ENCODE measurements around the gene SHISA5. TPM values are rescaled to one million over a fixed set of nuclear protein-coding genes. Genes with fewer than 3 reads are reported as not detected.
A peak's percentile ranks its signal among the peaks of the same experiment; 100 is the strongest.
"Not testable (repeated sequence)": the region's sequence is repeated elsewhere in the genome, so short reads cannot be mapped to it uniquely, and the experiment has no call there.

The SHISA5 gene
- total RNA-seq, 1 experiment from 2014 or later, result 104 TPM

DNA sequence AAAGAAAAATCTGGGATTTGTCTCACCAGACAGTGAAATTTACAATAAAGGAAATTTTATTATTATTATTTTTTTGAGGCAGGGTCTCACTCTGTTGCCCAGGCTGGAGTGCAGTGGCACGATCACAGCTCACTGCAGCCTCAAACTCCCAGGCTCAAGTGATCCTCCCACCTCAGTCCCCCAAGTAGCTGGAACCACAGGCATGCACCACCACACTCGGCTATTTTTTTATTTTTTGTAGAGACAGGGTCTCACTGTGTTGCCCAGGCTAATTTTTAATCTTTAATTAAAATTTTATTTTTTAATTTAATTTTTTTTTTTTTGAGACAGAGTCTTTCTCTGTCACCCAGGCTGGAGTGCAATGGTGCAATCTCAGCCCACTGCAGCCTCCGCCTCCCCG, 29.9 kb downstream of the SHISA5 start:
- H3K9me2 ChIP-seq (ENCODE audit: insufficient read depth); DNase-seq (ENCODE audit: low read depth, low spot score); H3K9me3 ChIP-seq (ENCODE audit: control insufficient read depth in 1 of 2, insufficient read depth in 1 of 2, low read depth in 1 of 2, low read length in 2 of 2); H4K20me1 ChIP-seq (ENCODE audit: insufficient read depth); H2AFZ ChIP-seq (ENCODE audit: low read depth, low read length, poor library complexity, severe bottlenecking); H3K9ac ChIP-seq (ENCODE audit: low read length); intact Hi-C loops (cut with micrococcal nuclease); H3K36me3 ChIP-seq (ENCODE audit: control insufficient read depth in 1 of 2, insufficient read depth in 2 of 2, low read length in 2 of 2); H3K27me3 ChIP-seq (ENCODE audit: insufficient read depth, low read length); BruUV-seq (replicated peaks); ATAC-seq; H3K4me3 ChIP-seq (replicated peaks in 1 of 2; ENCODE audit: low read depth in 1 of 2, low read length in 2 of 2): not testable (repeated sequence)
- 0 out of 2 replicates have a peak overlapping the region, but pooled peaks have one; percentile 79 for H3K4me2 ChIP-seq (ENCODE audit: low read length)
- peaks cover 20 to 29% of the 10 kb centered on the region in 2 experiments; a peak in 3 of 4 replicates for H3K4me1 ChIP-seq (ENCODE audit: control insufficient read depth in 1 of 2, insufficient read depth in 2 of 2, low read length in 2 of 2)
- ChIA-PET CTCF (interaction anchor here (0.7 to 2.2 kb wide), 7 partner anchors 8 to 161 kb away, joined by 3 to 7 read pairs (median 4); partner anchors contain the start of gene SLC26A6), RAD21 (ENCODE audit: low non-redundant PET in 1 of 2, low total read pairs in 2 of 2, uncharacterized antibody in 2 of 2, unreplicated experiment in 2 of 2) (interaction anchor here in 1 of 2 experiments (1.0 to 1.1 kb wide), 2 partner anchors 31 to 83 kb away, joined by 3 read pairs; partner anchors contain the start of gene PFKFB4), POLR2A (interaction anchor here (0.7 to 1.8 kb wide), 4 partner anchors 14 to 244 kb away, joined by 3 to 10 read pairs (median 3); partner anchors contain the start of gene PFKFB4)
- peak overlapping the region; percentile 73; the same call in 1 of the 2 replicates for H3K27ac ChIP-seq (ENCODE audit: low read depth, low read length)
- peaks cover 34% of the 10 kb centered on the region for H3K79me2 ChIP-seq (ENCODE audit: insufficient read depth, low read length)

DNA sequence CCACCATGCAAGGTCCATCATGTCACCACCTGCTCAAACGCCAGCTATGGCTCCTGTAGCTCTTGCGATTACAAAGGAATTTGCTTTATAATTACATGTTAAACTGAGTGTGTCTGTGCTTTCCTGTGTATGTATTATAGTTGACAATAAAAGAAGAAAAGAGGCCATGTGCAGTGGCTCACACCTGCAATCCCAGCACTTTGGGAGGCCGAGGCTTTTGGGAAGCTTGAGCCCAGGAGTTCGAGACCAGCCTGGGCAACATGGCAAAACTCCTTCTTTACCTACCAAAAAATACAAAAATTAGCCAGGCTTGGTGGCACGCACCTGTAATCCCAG, 30.4 kb downstream of the SHISA5 start:
- H4K20me1 ChIP-seq (ENCODE audit: insufficient read depth), result no peaks in the 10 kb centered on the region
- H3K36me3 ChIP-seq (ENCODE audit: control insufficient read depth in 1 of 2, insufficient read depth in 2 of 2, low read length in 2 of 2), result no peaks in the 10 kb centered on the region
- H3K4me1 ChIP-seq (ENCODE audit: control insufficient read depth in 1 of 2, insufficient read depth in 2 of 2, low read length in 2 of 2), result peaks cover 20 to 29% of the 10 kb centered on the region in 2 experiments; a peak in 3 of 4 replicates
- TF ChIP-seq RAD21 (IDR thresholded peaks at IDR 0.05; ENCODE audit: low read depth) (no peak), JUND (IDR thresholded peaks at IDR 0.05) (no peak)
- no peaks in the 10 kb centered on the region for H3K9me2 ChIP-seq (ENCODE audit: insufficient read depth)
- H3K27me3 ChIP-seq (ENCODE audit: insufficient read depth, low read length), result no peaks in the 10 kb centered on the region
- H3K9ac ChIP-seq (ENCODE audit: low read length), result peak overlapping the region; percentile 75
- peak overlapping the region; percentile 73 for H3K27ac ChIP-seq (ENCODE audit: low read depth, low read length)
- POLR2A ChIA-PET, result interaction anchor here (0.7 to 1.8 kb wide), 5 partner anchors 14 to 244 kb away, joined by 3 to 10 read pairs (median 3); partner anchors contain the start of gene PFKFB4
- no TSS peak for BruUV-seq (replicated peaks)
- H3K9me3 ChIP-seq (ENCODE audit: control insufficient read depth in 1 of 2, insufficient read depth in 1 of 2, low read depth in 1 of 2, low read length in 2 of 2), result no peaks in the 10 kb centered on the region
- H2AFZ ChIP-seq (ENCODE audit: low read depth, low read length, poor library complexity, severe bottlenecking), result no peak overlapping the region
- H3K4me2 ChIP-seq (ENCODE audit: low read length), result peak overlapping the region; percentile 79
- CTCF ChIA-PET, result interaction anchor here (0.7 to 2.2 kb wide), 9 partner anchors 9 to 162 kb away, joined by 3 to 7 read pairs (median 4); partner anchors contain the start of genes PFKFB4 and SLC26A6
- peaks cover 38% of the 10 kb centered on the region for H3K79me2 ChIP-seq (ENCODE audit: insufficient read depth, low read length)
- intact Hi-C loops (cut with micrococcal nuclease), result loop anchor here (2.0 kb wide), 2 partner anchors 33 to 75 kb away; no protein-coding TSS in a partner anchor
- RAD21 ChIA-PET (ENCODE audit: low non-redundant PET in 1 of 2, low total read pairs in 2 of 2, uncharacterized antibody in 2 of 2, unreplicated experiment in 2 of 2), result interaction anchor here in 1 of 2 experiments (1.0 to 1.1 kb wide), 2 partner anchors 31 to 83 kb away, joined by 3 read pairs; partner anchors contain the start of gene PFKFB4
- ATAC-seq (no peak), DNase-seq (ENCODE audit: low read depth, low spot score) (no peak)
- peak overlapping the region in 1 of 2 experiments; percentile 65; a peak in 3 of 4 replicates for H3K4me3 ChIP-seq (replicated peaks in 1 of 2; ENCODE audit: low read depth in 1 of 2, low read length in 2 of 2)
